Measurements from ENCODE around the gene KRTAP12-4.
"Not testable (repeated sequence)": the region's sequence is repeated elsewhere in the genome, so short reads cannot be mapped to it uniquely, and the experiment has no call there.

KRTAP12-4 gene

GRCh38 chr21:44654576-44655175 lies at the start of gene KRTAP12-4:
TSS of gene KRTAP12-4 (minus strand) at chr21:44654659. CDS start at chr21:44654614, 45 bp downstream.
- no peak for DNase-seq (ENCODE audit: low read depth in 2 of 2)

- DNase-seq (ENCODE audit: low read depth in 2 of 2): no peak
Observed at GRCh38 chr21:44703731-44704635, 49.5 kb upstream of the KRTAP12-4 start.

- no peak for DNase-seq (ENCODE audit: low read depth in 2 of 2)
Observed at GRCh38 chr21:44702973-44703730, 48.7 kb upstream of the KRTAP12-4 start.

- DNase-seq (ENCODE audit: low read depth in 2 of 2): no peak
Observed at GRCh38 chr21:44702111-44702972, 47.9 kb upstream of the KRTAP12-4 start.

- no peak for DNase-seq (ENCODE audit: low read depth in 2 of 2)
Observed at GRCh38 chr21:44701541-44701940, 47.1 kb upstream of the KRTAP12-4 start.

- DNase-seq (ENCODE audit: low read depth in 2 of 2): no peak
Observed at GRCh38 chr21:44701023-44701400, 46.6 kb upstream of the KRTAP12-4 start.

GRCh38 chr21:44700101-44701022 lies 45.9 kb upstream of the KRTAP12-4 start:
- no peak for DNase-seq (ENCODE audit: low read depth in 2 of 2)

- DNase-seq (ENCODE audit: low read depth in 2 of 2): no peak
Observed at GRCh38 chr21:44699502-44700001, 45.1 kb upstream of the KRTAP12-4 start.

GRCh38 chr21:44697811-44698734 lies 43.6 kb upstream of the KRTAP12-4 start:
- no peak for DNase-seq (ENCODE audit: low read depth in 2 of 2)

- DNase-seq (ENCODE audit: low read depth in 2 of 2): not testable (repeated sequence)
Observed at GRCh38 chr21:44697172-44697810, 42.8 kb upstream of the KRTAP12-4 start, which contains the start of gene KRTAP10-12. TSS of gene KRTAP10-12 (plus strand) at chr21:44697172. CDS start at chr21:44697202, 30 bp downstream.

GRCh38 chr21:44696572-44696971 lies 42.1 kb upstream of the KRTAP12-4 start:
- DNase-seq (ENCODE audit: low read depth in 2 of 2): no peak

- no peak for DNase-seq (ENCODE audit: low read depth in 2 of 2)
Observed at GRCh38 chr21:44695641-44696040, 41.2 kb upstream of the KRTAP12-4 start.

GRCh38 chr21:44695184-44695583 lies 40.7 kb upstream of the KRTAP12-4 start:
- no peak for DNase-seq (ENCODE audit: low read depth in 2 of 2)

GRCh38 chr21:44694776-44695175 lies 40.3 kb upstream of the KRTAP12-4 start:
- DNase-seq (ENCODE audit: low read depth in 2 of 2): no peak

- DNase-seq (ENCODE audit: low read depth in 2 of 2): no peak
Observed at GRCh38 chr21:44692798-44693512, 38.5 kb upstream of the KRTAP12-4 start.

GRCh38 chr21:44691686-44692085 lies 37.2 kb upstream of the KRTAP12-4 start:
- no peak for DNase-seq (ENCODE audit: low read depth in 2 of 2)

- DNase-seq (ENCODE audit: low read depth in 2 of 2): not testable (repeated sequence)
Observed at GRCh38 chr21:44689740-44690139, 35.3 kb upstream of the KRTAP12-4 start.

GRCh38 chr21:44687671-44688070 lies 33.2 kb upstream of the KRTAP12-4 start:
- DNase-seq (ENCODE audit: low read depth in 2 of 2): no peak
